Loucy (cell line): ENCODE results near the gene HAP1.

Source experiments
- H2AFZ ChIP-seq: fragments of 200-600 bp; sonication (generic); 2 replicates; pipeline ENCODE4 v1.6.0; 2016; ENCODE audit warnings: antibody characterized with exemption, mild to moderate bottlenecking, low read length, moderate library complexity
- H3F3A ChIP-seq: fragments of 200-600 bp; 2 replicates; pipeline ENCODE4 v1.6.0; 2016; ENCODE audit warnings: antibody characterized with exemption, low read depth, mild to moderate bottlenecking
- H3K27me3 ChIP-seq: fragments of 200-600 bp; sonication (generic); 2 replicates; pipeline ENCODE4 v1.6.1; 2014; ENCODE audit warnings: low read length, mild to moderate bottlenecking; ENCODE audit not compliant: insufficient read depth, poor library complexity, severe bottlenecking
- H3K36me3 ChIP-seq: fragments of 200-600 bp; sonication (generic); 2 replicates; pipeline ENCODE4 v1.6.1; 2016; ENCODE audit warnings: low read length; ENCODE audit not compliant: insufficient read depth
- H3K4me1 ChIP-seq: fragments of 200-600 bp; sonication (generic); 2 replicates; pipeline ENCODE4 v1.5.1; 2014; ENCODE audit warnings: low read length, mild to moderate bottlenecking; ENCODE audit not compliant: insufficient read depth, poor library complexity, severe bottlenecking
- H3K4me2 ChIP-seq: fragments of 200-600 bp; sonication (generic); 2 replicates; pipeline ENCODE4 v1.6.0; 2014; ENCODE audit warnings: antibody characterized with exemption, low read length, low read depth, mild to moderate bottlenecking; ENCODE audit not compliant: poor library complexity, severe bottlenecking
- H3K4me3 ChIP-seq: fragments of 200-600 bp; sonication (generic); 2 replicates; pipeline ENCODE4 v1.5.1; 2014; ENCODE audit warnings: low read length, mild to moderate bottlenecking, mixed read lengths; ENCODE audit not compliant: poor library complexity, severe bottlenecking
- H3K79me2 ChIP-seq: fragments of 200-600 bp; sonication (generic); 2 replicates; pipeline ENCODE4 v1.6.1; 2014; ENCODE audit warnings: low read length; ENCODE audit not compliant: insufficient read depth
- H3K9ac ChIP-seq: fragments of 200-600 bp; sonication (generic); 2 replicates; pipeline ENCODE4 v1.6.0; 2014; ENCODE audit warnings: mild to moderate bottlenecking, low read depth, low read length, moderate library complexity; ENCODE audit not compliant: poor library complexity, severe bottlenecking
- H3K9me2 ChIP-seq: fragments of 200-600 bp; sonication (generic); replicated peaks from 2 replicates; pipeline ENCODE4 v1.6.1; 2016; ENCODE audit warnings: low read depth, low read length, mixed read lengths
- H3K9me3 ChIP-seq: fragments of 200-600 bp; sonication (generic); 2 replicates; pipeline ENCODE4 v1.6.1; 2014; ENCODE audit warnings: mild to moderate bottlenecking, antibody characterized with exemption, low read length, low read depth; ENCODE audit not compliant: insufficient read depth
- H4K20me1 ChIP-seq: fragments of 200-600 bp; sonication (generic); 2 replicates; pipeline ENCODE4 v1.6.0; 2014; ENCODE audit warnings: antibody characterized with exemption, low read length, mild to moderate bottlenecking; ENCODE audit not compliant: insufficient read depth, poor library complexity, severe bottlenecking
- CTCF ChIP-seq: fragments of 200-600 bp; sonication (generic); conservative IDR thresholded peaks from 2 replicates; pipeline ENCODE4 v1.5.1; 2014; ENCODE audit warnings: mild to moderate bottlenecking, antibody characterized with exemption, low read length
- EZH2phosphoT487 ChIP-seq: fragments of 200-600 bp; IDR thresholded peaks from 2 replicates; pipeline ENCODE4 v1.6.1; 2018; ENCODE audit warnings: antibody characterized with exemption, mild to moderate bottlenecking, moderate library complexity, borderline replicate concordance

HAP1 gene

GRCh38 chr17:41750862-41751261, 16.4 kb upstream of the HAP1 start:
- Histone ChIP-seq H3F3A (no peaks in the 10 kb centered on the region), H3K36me3 (peaks cover 22% of the 10 kb centered on the region; the same call in 1 of the 2 replicates), H3K4me2 (no peak overlapping the region), H3K79me2 (no peaks in the 10 kb centered on the region), H3K27me3 (no peaks in the 10 kb centered on the region), H2AFZ (no peak overlapping the region), H3K4me1 (no peaks in the 10 kb centered on the region), H3K4me3 (no peak overlapping the region), H3K9me3 (no peaks in the 10 kb centered on the region), H3K9me2 (no peaks in the 10 kb centered on the region), H4K20me1 (no peaks in the 10 kb centered on the region), H3K9ac (no peak overlapping the region)
- TF ChIP-seq CTCF, result no peak
- no peak for TF ChIP-seq EZH2phosphoT487

GRCh38 chr17:41748275-41748674, 13.8 kb upstream of the HAP1 start:
- H3K4me3 ChIP-seq, result no peak overlapping the region
- no peak for TF ChIP-seq EZH2phosphoT487
- H3K9ac ChIP-seq, result no peak overlapping the region
- no peaks in the 10 kb centered on the region for H3K4me1 ChIP-seq
- no peaks in the 10 kb centered on the region for H3K79me2 ChIP-seq
- H3K36me3 ChIP-seq, result no peaks in the 10 kb centered on the region; the same call in 1 of the 2 replicates
- no peak overlapping the region for H2AFZ ChIP-seq
- no peaks in the 10 kb centered on the region for H3K9me2 ChIP-seq
- H3F3A ChIP-seq, result no peaks in the 10 kb centered on the region
- no peak overlapping the region for H3K4me2 ChIP-seq
- no peaks in the 10 kb centered on the region for H3K27me3 ChIP-seq
- no peaks in the 10 kb centered on the region for H4K20me1 ChIP-seq
- H3K9me3 ChIP-seq, result no peaks in the 10 kb centered on the region

GRCh38 chr17:41741709-41742108, 7.3 kb upstream of the HAP1 start:
- Histone ChIP-seq H3K79me2 (no peaks in the 10 kb centered on the region), H3K9me2 (no peaks in the 10 kb centered on the region), H3F3A (no peaks in the 10 kb centered on the region), H4K20me1 (no peaks in the 10 kb centered on the region), H3K4me3 (no peak overlapping the region), H3K36me3 (no peaks in the 10 kb centered on the region), H3K27me3 (no peaks in the 10 kb centered on the region), H3K9me3 (no peaks in the 10 kb centered on the region), H3K4me1 (peaks cover 4% of the 10 kb centered on the region), H3K4me2 (no peak overlapping the region), H3K9ac (no peak overlapping the region), H2AFZ (no peak overlapping the region)
- TF ChIP-seq CTCF (no peak), EZH2phosphoT487 (no peak)

- H3K9me2 ChIP-seq, result no peaks in the 10 kb centered on the region
- no peak overlapping the region for H3K4me3 ChIP-seq
- peaks cover 4% of the 10 kb centered on the region for H3K4me1 ChIP-seq
- no peaks in the 10 kb centered on the region for H3K36me3 ChIP-seq
- no peaks in the 10 kb centered on the region for H3K9me3 ChIP-seq
- TF ChIP-seq EZH2phosphoT487 (no peak), CTCF (no peak)
- H3K4me2 ChIP-seq, result no peak overlapping the region
- H3K79me2 ChIP-seq, result no peaks in the 10 kb centered on the region
- no peaks in the 10 kb centered on the region for H3K27me3 ChIP-seq
- no peak overlapping the region for H2AFZ ChIP-seq
- no peak overlapping the region for H3K9ac ChIP-seq
- H4K20me1 ChIP-seq, result no peaks in the 10 kb centered on the region
- no peaks in the 10 kb centered on the region for H3F3A ChIP-seq
Measured at GRCh38 chr17:41740506-41740905, 6.1 kb upstream of the HAP1 start.
